Raji (cell line): ENCODE results near the gene SORBS2.

Source experiments
- POLR2A ChIP-seq: IDR thresholded peaks from 2 replicates; pipeline ENCODE4 v1.6.1; 2011; ENCODE audit warnings: low read depth, low read length, control low read depth; ENCODE audit not compliant: insufficient read depth

Gene SORBS2

DNA sequence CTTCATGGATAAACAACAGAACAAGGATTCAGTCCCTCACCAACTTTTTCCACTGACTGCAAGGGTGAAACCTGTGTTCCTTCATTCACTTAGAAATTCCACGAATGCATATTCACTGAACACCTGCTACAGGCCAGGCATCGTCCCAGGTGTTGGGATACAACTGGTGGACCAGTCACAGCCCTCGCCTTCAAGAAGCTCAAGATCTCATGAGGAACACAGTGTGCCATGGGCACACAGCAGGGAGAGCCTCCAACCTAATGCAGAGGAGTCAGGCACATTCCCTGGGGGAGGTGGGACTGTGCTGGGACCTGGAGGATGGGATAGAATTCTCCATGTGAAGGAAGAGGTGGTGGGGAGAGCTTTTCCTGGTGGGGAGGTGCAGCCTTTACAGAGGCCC, 169.1 kb downstream of the SORBS2 start:
- no peak for TF ChIP-seq POLR2A

DNA sequence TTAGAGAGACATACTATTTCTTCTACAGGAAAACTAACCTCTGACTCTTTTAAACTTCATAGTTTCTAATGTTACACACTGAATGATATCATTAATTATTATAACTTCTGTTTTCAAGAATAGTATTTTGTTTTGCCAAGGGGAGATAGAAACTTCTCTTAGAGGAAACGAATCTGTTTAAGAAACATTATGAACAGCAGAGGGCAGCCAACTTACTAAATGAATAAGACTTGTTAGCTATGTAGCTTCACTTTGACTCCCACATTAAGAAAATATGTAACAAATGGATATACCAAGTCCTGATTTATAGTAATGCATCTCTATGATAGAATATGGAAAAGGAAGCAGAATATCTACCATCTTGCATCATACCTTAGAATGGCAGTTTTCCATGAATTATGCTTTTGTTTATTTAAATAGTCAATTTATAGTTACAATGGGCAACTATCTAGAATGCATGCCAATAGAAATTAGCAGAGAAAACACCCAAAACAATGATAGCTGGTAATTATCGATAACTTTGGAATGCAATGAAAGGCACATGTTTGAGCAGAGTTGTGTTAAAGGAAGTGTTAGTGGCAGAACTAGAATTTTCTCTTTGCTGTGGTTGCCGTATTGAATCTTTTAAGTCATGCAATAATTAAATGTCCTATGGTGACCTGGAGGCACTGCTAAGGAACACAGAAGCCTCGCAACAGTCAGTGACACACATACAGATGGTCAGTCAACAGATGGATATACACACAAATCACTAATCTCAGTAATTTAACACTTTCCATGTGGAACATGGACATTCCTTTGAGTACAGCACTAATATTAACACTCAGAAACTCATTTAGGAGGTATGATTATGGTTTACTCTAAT, 171.0 kb downstream of the SORBS2 start:
- no peak for TF ChIP-seq POLR2A

- TF ChIP-seq POLR2A, result no peak
These were observed 173.3 kb downstream of the SORBS2 start for GRCh38 chr4:185638548-185639301.

GRCh38 chr4:185638093-185638492, 173.9 kb downstream of the SORBS2 start:
- no peak for TF ChIP-seq POLR2A

- no peak for TF ChIP-seq POLR2A
These were observed 174.7 kb downstream of the SORBS2 start for GRCh38 chr4:185637163-185637875.

DNA sequence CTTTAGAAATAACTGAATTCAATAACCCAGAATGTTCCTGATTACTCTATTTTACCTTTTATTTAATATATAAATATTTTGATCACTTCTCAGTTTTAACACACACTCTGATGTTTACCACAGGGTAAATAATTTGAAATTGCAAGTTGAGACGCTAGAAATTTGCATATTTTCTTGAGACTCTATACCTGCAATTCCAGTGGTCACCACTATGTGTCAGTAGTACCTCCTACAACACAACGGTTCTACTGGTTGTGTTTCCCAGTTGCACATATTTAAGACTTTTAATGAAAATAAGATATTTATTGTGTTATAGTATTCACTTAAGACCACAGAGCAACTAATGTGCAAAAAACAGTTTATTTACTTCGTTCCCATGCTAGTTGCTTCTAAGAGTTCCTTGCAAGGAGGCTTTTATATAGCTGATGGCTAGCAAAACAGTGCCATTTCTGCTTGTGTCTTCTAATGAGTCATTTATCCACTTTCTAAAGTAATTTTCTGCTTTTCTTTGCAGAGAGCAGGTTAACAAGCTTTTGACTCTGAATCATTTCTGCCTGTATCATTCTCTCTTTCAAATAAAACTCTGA, 177.8 kb downstream of the SORBS2 start:
- TF ChIP-seq POLR2A, result no peak

DNA sequence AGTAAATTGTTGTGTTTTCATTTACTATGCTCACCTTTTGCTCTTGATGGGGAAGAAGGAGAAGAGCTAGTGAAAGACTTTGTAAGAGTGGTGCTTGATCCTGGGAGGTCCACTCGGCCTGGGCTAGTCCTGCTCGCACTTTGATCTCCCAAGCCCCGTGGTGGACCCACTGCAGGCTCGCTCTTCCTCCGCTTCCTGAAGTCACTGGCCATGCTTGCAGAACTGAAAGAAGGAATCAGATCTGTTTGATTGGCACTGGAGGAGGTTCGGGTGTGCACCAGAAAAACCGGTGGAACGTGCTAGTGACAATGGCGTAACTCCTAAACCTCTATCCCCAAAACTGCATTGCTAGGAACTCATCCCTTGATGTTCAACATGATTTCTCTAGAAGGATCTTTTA, 185.2 kb downstream of the SORBS2 start:
- no peak for TF ChIP-seq POLR2A

- TF ChIP-seq POLR2A, result no peak
These were observed 186.5 kb downstream of the SORBS2 start for GRCh38 chr4:185625503-185625902.

GRCh38 chr4:185624259-185624589, 187.8 kb downstream of the SORBS2 start:
- TF ChIP-seq POLR2A, result no peak

GRCh38 chr4:185623444-185624258, 188.3 kb downstream of the SORBS2 start:
- no peak for TF ChIP-seq POLR2A

- TF ChIP-seq POLR2A, result no peak
These were observed 203.8 kb downstream of the SORBS2 start for GRCh38 chr4:185608185-185608584.

- no peak for TF ChIP-seq POLR2A
These were observed 209.6 kb downstream of the SORBS2 start for GRCh38 chr4:185602397-185602796.

GRCh38 chr4:185600801-185601434, 211.1 kb downstream of the SORBS2 start:
- TF ChIP-seq POLR2A, result no peak

- TF ChIP-seq POLR2A, result no peak
These were observed 212.3 kb downstream of the SORBS2 start for GRCh38 chr4:185599553-185600243.
